Nasal cavity respiratory epithelium epithelial cell of viscerocranial mucosa (primary cell): ENCODE measurements around the gene DNAI7. TPM values are rescaled to one million over a fixed set of nuclear protein-coding genes. Genes with fewer than 3 reads are reported as not detected.

Experiments used
- total RNA-seq: library from RNA; depleted of rRNA; stranded (reverse); fragments of >200 nt; gene quantifications from 2 replicates; pipeline ENCODE4 v1.2.3, GENCODE V29; 2014

The DNAI7 gene
- under 0.01 and 0.07 TPM in 2 replicates for total RNA-seq

GRCh38 chr12:25195056-25195971 is at the start of gene DNAI7, which contains the start of gene ETFRF1:
DNAI7 (minus strand) TSS chr12:25195160; CDS start chr12:25195078, 82 bp downstream.
ETFRF1 (plus strand) TSS chr12:25195237; CDS start chr12:25203957, 8,720 bp downstream.

Other genes starting within 250 kb of the DNAI7 start
- gene BCAT1, start 246.1 kb downstream of the DNAI7 start, total RNA-seq: 30.8 and 37.2 TPM in 2 replicates
- gene ETFRF1, start 77 bp upstream of the DNAI7 start, total RNA-seq: 13.0 and 13.2 TPM in 2 replicates
- gene KRAS, start 55.8 kb upstream of the DNAI7 start, total RNA-seq: 21.5 and 36.2 TPM in 2 replicates